Measurements from ENCODE around the gene ATP13A4. TPM values are rescaled to one million over a fixed set of nuclear protein-coding genes. Genes with fewer than 3 reads are reported as not detected.

ATP13A4 gene
- total and polyA plus RNA-seq, 2 of the 8 experiments (the other 6 are each of a cell fraction or from before 2014, with no cell fraction given), result 0.12 TPM; not detected in 1

- CTCF ChIA-PET (ENCODE audit: partially characterized antibody), result interaction anchor here (1.0 kb wide), 1 partner anchor 20 kb away, joined by 3 read pairs; no protein-coding TSS in a partner anchor
- H3K4me1 ChIP-seq (replicated peaks in 1 of 4; ENCODE audit: control insufficient read depth in 3 of 4, insufficient read depth in 4 of 4, low read length in 3 of 4), result peaks cover 0 to 7% (median 6%) of the 10 kb centered on the region in 4 experiments; a peak in 5 of 7 replicates
- no peak for FAIRE-seq
- TF ChIP-seq POU5F1 (IDR thresholded peaks at IDR 0.05; ENCODE audit: low read depth, low read length) (no peak), SP2 (IDR thresholded peaks at IDR 0.05; ENCODE audit: low read length) (no peak), POLR2A (IDR thresholded peaks at IDR 0.05; ENCODE audit: control extremely low read depth in 1 of 2, low read depth in 2 of 2, low read length in 2 of 2) (no peak), SIRT6 (IDR thresholded peaks at IDR 0.05; ENCODE audit: low read length) (no peak), KDM4A (IDR thresholded peaks at IDR 0.05; ENCODE audit: low read depth, low read length, severe bottlenecking) (no peak), ASH2L (IDR thresholded peaks at IDR 0.05; ENCODE audit: low read length) (no peak), RXRA (IDR thresholded peaks at IDR 0.05; ENCODE audit: insufficient read depth, low read depth, low read length) (no peak)
Observed at GRCh38 chr3:193377591-193377990, 177.1 kb downstream of the ATP13A4 start.

More at GRCh38 chr3:193377591-193377990, 177.1 kb downstream of the ATP13A4 start:
- Histone ChIP-seq H3K14ac (ENCODE audit: insufficient read length) (no peak overlapping the region), H2BK20ac (ENCODE audit: low read length) (no peak overlapping the region), H3K4ac (replicated peaks; ENCODE audit: insufficient read length, low read depth, low read length) (no peak overlapping the region), H3K9me3 (ENCODE audit: insufficient read depth in 2 of 2, low read depth in 1 of 2, low read length in 1 of 2) (no peaks in the 10 kb centered on the region), H2BK120ac (replicated peaks; ENCODE audit: low read depth, low read length) (no peak overlapping the region), H3K4me2 (ENCODE audit: insufficient read depth in 1 of 2, low read depth in 2 of 2, low read length in 2 of 2) (no peak overlapping the region), H3K79me1 (ENCODE audit: low read depth, low read length) (no peaks in the 10 kb centered on the region), H3K4me3 (ENCODE audit: extremely low read depth in 1 of 4, insufficient read depth in 2 of 4, low read depth in 3 of 4, low read length in 4 of 4) (no peak overlapping the region), H2BK5ac (ENCODE audit: low read depth, low read length) (no peak overlapping the region), H3K23ac (ENCODE audit: insufficient read length) (no peak overlapping the region), H2BK12ac (ENCODE audit: low read depth, low read length) (no peak overlapping the region), H3K27ac (ENCODE audit: low read depth, low read length) (no peak overlapping the region), H2AK5ac (ENCODE audit: low read depth, low read length) (no peak overlapping the region), H2BK15ac (ENCODE audit: low read length) (no peak overlapping the region), H3K9ac (replicated peaks in 1 of 4; ENCODE audit: extremely low read depth in 1 of 4, low read depth in 3 of 4, low read length in 3 of 4) (no peak overlapping the region), H3K18ac (ENCODE audit: extremely low read depth, low read length) (no peak overlapping the region), H4K5ac (ENCODE audit: insufficient read length, low read depth, low read length) (no peak overlapping the region), H4K20me1 (replicated peaks in 1 of 2; ENCODE audit: control insufficient read depth in 1 of 2, insufficient read depth in 2 of 2, low read length in 2 of 2) (no peaks in the 10 kb centered on the region), H4K91ac (replicated peaks; ENCODE audit: insufficient read length, low read length) (no peak overlapping the region), H3K56ac (replicated peaks; ENCODE audit: insufficient read length, low read depth, low read length) (no peak overlapping the region), H3K79me2 (ENCODE audit: control insufficient read depth in 1 of 2, insufficient read depth in 2 of 2, low read length in 2 of 2) (no peaks in the 10 kb centered on the region), H3K23me2 (ENCODE audit: low read depth, low read length) (no peaks in the 10 kb centered on the region; the same call in 1 of the 2 replicates), H2AFZ (ENCODE audit: low read length) (no peak overlapping the region), H4K8ac (ENCODE audit: extremely low read depth, insufficient read depth, low read length) (no peak overlapping the region), H3K27me3 (replicated peaks in 1 of 4; ENCODE audit: control insufficient read depth in 3 of 4, extremely low read depth in 1 of 4, insufficient read depth in 3 of 4, low read length in 3 of 4) (no peaks in the 10 kb centered on the region), H3K36me3 (ENCODE audit: control insufficient read depth in 2 of 4, insufficient read depth in 4 of 4, low read length in 3 of 4) (no peaks in the 10 kb centered on the region)
- 96% methylated on average over 2 of the region's 2 CpGs; no CpG with 5 or more reads in 1 of the 2 experiments for WGBS, 2 experiments (ENCODE audit: extremely low coverage in 1 of 2, insufficient coverage in 1 of 2, insufficient read length in 1 of 2, insufficient replicate concordance in 2 of 2, low coverage in 1 of 2, low lambda C conversion rate in 2 of 2, missing lambda C conversion rate in 1 of 2)
- DNase-seq (ENCODE audit: low read depth in 1 of 2, low spot score in 2 of 2), result peak in 1 of 2 experiments; percentile 38
- POLR2A ChIA-PET (ENCODE audit: partially characterized antibody), result no interaction called here
